ENCODE results near the gene CR1.

GRCh38 chr1:207503950-207504349, 8.0 kb downstream of the CR1 start:
- TF ChIP-seq CTCF (optimal IDR thresholded peaks at IDR 0.05 in 1 of 3, IDR thresholded peaks at IDR 0.05 in 1 of 3, conservative IDR thresholded peaks at IDR 0.05 in 1 of 3; ENCODE audit: extremely low read depth in 1 of 3, insufficient read depth in 2 of 3, low read length in 3 of 3) (no peak), EZH2 (IDR thresholded peaks at IDR 0.05; ENCODE audit: low read length) (no peak)

Measured in keratinocyte (primary cell).